GM18505 (cell line): ENCODE results near the gene MCRIP2.

Source experiments
- ATAC-seq: cut with Tn5 transposase; IDR thresholded peaks from one replicate; pipeline ENCODE4 v1.9.1; 2021; ENCODE audit not compliant: unreplicated experiment
- POLR2A ChIP-seq: IDR thresholded peaks from 4 replicates; pipeline ENCODE4 v1.6.1; 2011; ENCODE audit warnings: borderline replicate concordance; ENCODE audit not compliant: insufficient read depth, insufficient read length; ENCODE audit errors: extremely low read depth

Gene MCRIP2

GRCh38 chr16:624526-625070 lies 17.0 kb upstream of the MCRIP2 start:
- no peak for ATAC-seq
- no peak for TF ChIP-seq POLR2A

GRCh38 chr16:625117-625976 lies 16.3 kb upstream of the MCRIP2 start:
- ATAC-seq, result no peak
- no peak for TF ChIP-seq POLR2A

GRCh38 chr16:625977-626765 lies 15.5 kb upstream of the MCRIP2 start:
- no peak for TF ChIP-seq POLR2A
- no peak for ATAC-seq

GRCh38 chr16:626787-627453 lies 14.7 kb upstream of the MCRIP2 start:
- ATAC-seq, result no peak
- no peak for TF ChIP-seq POLR2A

GRCh38 chr16:627454-628239 lies 14.0 kb upstream of the MCRIP2 start:
- ATAC-seq, result no peak
- no peak for TF ChIP-seq POLR2A

- TF ChIP-seq POLR2A, result no peak
- no peak for ATAC-seq
Measured at GRCh38 chr16:628321-629061, 13.1 kb upstream of the MCRIP2 start.

GRCh38 chr16:629185-629832 lies 12.3 kb upstream of the MCRIP2 start:
- TF ChIP-seq POLR2A, result no peak
- ATAC-seq, result no peak

GRCh38 chr16:629833-630248 lies 11.8 kb upstream of the MCRIP2 start:
- ATAC-seq, result no peak
- TF ChIP-seq POLR2A, result no peak

- no peak for ATAC-seq
- TF ChIP-seq POLR2A, result no peak
Measured at GRCh38 chr16:630249-630814, 11.3 kb upstream of the MCRIP2 start.

- ATAC-seq, result no peak
- TF ChIP-seq POLR2A, result no peak
Measured at GRCh38 chr16:630815-631405, 10.7 kb upstream of the MCRIP2 start, which contains the start of gene WFIKKN1. Gene WFIKKN1 (plus strand): TSS chr16:630985. CDS start chr16:631254, 269 bp downstream.
